ENCODE measurements around the gene SKOR2.

The SKOR2 gene

GRCh38 chr18:47265197-47265596 is 13.7 kb upstream of the SKOR2 start:
- Histone ChIP-seq H3K18ac (ENCODE audit: low read length) (no peak overlapping the region), H3K4me1 (ENCODE audit: control insufficient read depth, low read depth, low read length) (no peaks in the 10 kb centered on the region), H3K4ac (ENCODE audit: low read depth, low read length) (no peak overlapping the region), H3K27ac (ENCODE audit: low read depth, low read length) (no peak overlapping the region), H3K79me1 (ENCODE audit: low read length) (no peaks in the 10 kb centered on the region), H3K23ac (ENCODE audit: low read length) (no peak overlapping the region), H2BK5ac (ENCODE audit: low read length) (no peak overlapping the region), H3K4me3 (ENCODE audit: low read length) (no peak overlapping the region), H3K36me3 (ENCODE audit: control insufficient read depth, insufficient read depth, low read length) (no peaks in the 10 kb centered on the region), H3K4me2 (ENCODE audit: low read length) (no peak overlapping the region), H3K56ac (ENCODE audit: low read length) (no peak overlapping the region), H3K79me2 (ENCODE audit: control insufficient read depth, insufficient read depth, low read length) (no peaks in the 10 kb centered on the region), H3K9ac (ENCODE audit: low read length) (no peak overlapping the region), H2BK120ac (ENCODE audit: low read depth, low read length) (no peak overlapping the region), H2AK5ac (ENCODE audit: low read length) (no peak overlapping the region), H4K5ac (ENCODE audit: low read length) (no peak overlapping the region), H4K8ac (ENCODE audit: low read depth, low read length) (no peak overlapping the region), H2BK15ac (replicated peaks; ENCODE audit: low read depth) (no peak overlapping the region), H3K27me3 (ENCODE audit: insufficient read depth, low read length, poor library complexity) (peaks cover 33% of the 10 kb centered on the region)
- WGBS (ENCODE audit: extremely low coverage, insufficient coverage, low lambda C conversion rate) = no CpG with 5 or more reads among the region's 1 CpG
- DNase-seq = no peak

- Histone ChIP-seq H4K8ac (ENCODE audit: low read depth, low read length) (no peak overlapping the region), H2BK120ac (ENCODE audit: low read depth, low read length) (no peak overlapping the region), H3K56ac (ENCODE audit: low read length) (no peak overlapping the region), H3K23ac (ENCODE audit: low read length) (no peak overlapping the region), H2BK5ac (ENCODE audit: low read length) (no peak overlapping the region), H3K4me1 (ENCODE audit: control insufficient read depth, low read depth, low read length) (no peaks in the 10 kb centered on the region), H2BK15ac (replicated peaks; ENCODE audit: low read depth) (no peak overlapping the region), H3K79me1 (ENCODE audit: low read length) (no peaks in the 10 kb centered on the region), H3K4me3 (ENCODE audit: low read length) (no peak overlapping the region), H3K9ac (ENCODE audit: low read length) (peak overlapping the region; percentile 9), H4K5ac (ENCODE audit: low read length) (no peak overlapping the region), H3K36me3 (ENCODE audit: control insufficient read depth, insufficient read depth, low read length) (no peaks in the 10 kb centered on the region), H3K79me2 (ENCODE audit: control insufficient read depth, insufficient read depth, low read length) (no peaks in the 10 kb centered on the region), H2AK5ac (ENCODE audit: low read length) (no peak overlapping the region), H3K27ac (ENCODE audit: low read depth, low read length) (no peak overlapping the region), H3K4ac (ENCODE audit: low read depth, low read length) (no peak overlapping the region), H3K18ac (ENCODE audit: low read length) (no peak overlapping the region), H3K4me2 (ENCODE audit: low read length) (peak overlapping the region; percentile 83), H3K27me3 (ENCODE audit: insufficient read depth, low read length, poor library complexity) (peaks cover 41% of the 10 kb centered on the region)
- WGBS (ENCODE audit: extremely low coverage, insufficient coverage, low lambda C conversion rate) = no CpG with 5 or more reads among the region's 10 CpGs
- no peak for DNase-seq
Observed at GRCh38 chr18:47264308-47264700, 12.8 kb upstream of the SKOR2 start.

GRCh38 chr18:47263430-47264307 is 12.2 kb upstream of the SKOR2 start:
- Histone ChIP-seq H2BK120ac (ENCODE audit: low read depth, low read length) (no peak overlapping the region), H3K4me1 (ENCODE audit: control insufficient read depth, low read depth, low read length) (no peaks in the 10 kb centered on the region), H3K79me2 (ENCODE audit: control insufficient read depth, insufficient read depth, low read length) (no peaks in the 10 kb centered on the region), H3K9ac (ENCODE audit: low read length) (peak overlapping the region; percentile 9), H3K18ac (ENCODE audit: low read length) (no peak overlapping the region), H3K27ac (ENCODE audit: low read depth, low read length) (no peak overlapping the region), H3K4ac (ENCODE audit: low read depth, low read length) (no peak overlapping the region), H4K8ac (ENCODE audit: low read depth, low read length) (no peak overlapping the region), H3K4me3 (ENCODE audit: low read length) (peak overlapping the region; percentile 59), H2BK5ac (ENCODE audit: low read length) (no peak overlapping the region), H3K56ac (ENCODE audit: low read length) (peak overlapping the region; percentile 71), H4K5ac (ENCODE audit: low read length) (no peak overlapping the region), H3K4me2 (ENCODE audit: low read length) (peak overlapping the region; percentile 83), H3K27me3 (ENCODE audit: insufficient read depth, low read length, poor library complexity) (peaks cover 48% of the 10 kb centered on the region), H3K79me1 (ENCODE audit: low read length) (no peaks in the 10 kb centered on the region), H2AK5ac (ENCODE audit: low read length) (no peak overlapping the region), H3K23ac (ENCODE audit: low read length) (no peak overlapping the region), H3K36me3 (ENCODE audit: control insufficient read depth, insufficient read depth, low read length) (no peaks in the 10 kb centered on the region), H2BK15ac (replicated peaks; ENCODE audit: low read depth) (no peak overlapping the region)
- peak; percentile 70 for DNase-seq
- no CpG with 5 or more reads among the region's 69 CpGs for WGBS (ENCODE audit: extremely low coverage, insufficient coverage, low lambda C conversion rate)

DNA sequence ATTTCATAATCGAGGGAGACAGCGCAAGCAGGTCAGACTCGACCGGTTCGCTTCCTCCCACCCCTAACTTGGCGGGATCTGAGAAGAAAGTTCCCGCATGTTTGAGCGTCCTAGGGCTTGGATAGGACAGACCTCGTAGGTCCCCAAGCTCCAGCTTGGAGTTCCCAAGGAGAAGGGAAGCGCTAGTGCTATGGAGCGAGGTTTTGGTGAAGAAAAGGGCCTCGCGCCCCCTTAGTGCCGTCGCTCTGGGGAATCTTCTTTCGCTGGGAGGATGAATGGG is 11.6 kb upstream of the SKOR2 start:
- peak overlapping the region; percentile 64 for H3K4me2 ChIP-seq (ENCODE audit: low read length)
- no peak for DNase-seq
- H3K23ac ChIP-seq (ENCODE audit: low read length) = no peak overlapping the region
- no peak overlapping the region for H2BK5ac ChIP-seq (ENCODE audit: low read length)
- H2BK120ac ChIP-seq (ENCODE audit: low read depth, low read length) = no peak overlapping the region
- H3K4me3 ChIP-seq (ENCODE audit: low read length) = peak overlapping the region; percentile 21
- WGBS (ENCODE audit: extremely low coverage, insufficient coverage, low lambda C conversion rate) = no CpG with 5 or more reads among the region's 16 CpGs
- H4K5ac ChIP-seq (ENCODE audit: low read length) = no peak overlapping the region
- no peak overlapping the region for H2BK15ac ChIP-seq (replicated peaks; ENCODE audit: low read depth)
- H3K79me2 ChIP-seq (ENCODE audit: control insufficient read depth, insufficient read depth, low read length) = no peaks in the 10 kb centered on the region
- no peak overlapping the region for H2AK5ac ChIP-seq (ENCODE audit: low read length)
- H4K8ac ChIP-seq (ENCODE audit: low read depth, low read length) = no peak overlapping the region
- peaks cover 50% of the 10 kb centered on the region for H3K27me3 ChIP-seq (ENCODE audit: insufficient read depth, low read length, poor library complexity)
- H3K36me3 ChIP-seq (ENCODE audit: control insufficient read depth, insufficient read depth, low read length) = no peaks in the 10 kb centered on the region
- H3K18ac ChIP-seq (ENCODE audit: low read length) = no peak overlapping the region
- peak overlapping the region; percentile 44 for H3K9ac ChIP-seq (ENCODE audit: low read length)
- H3K4ac ChIP-seq (ENCODE audit: low read depth, low read length) = no peak overlapping the region
- H3K56ac ChIP-seq (ENCODE audit: low read length) = peak overlapping the region; percentile 27
- no peaks in the 10 kb centered on the region for H3K79me1 ChIP-seq (ENCODE audit: low read length)
- no peaks in the 10 kb centered on the region for H3K4me1 ChIP-seq (ENCODE audit: control insufficient read depth, low read depth, low read length)
- H3K27ac ChIP-seq (ENCODE audit: low read depth, low read length) = no peak overlapping the region

- Histone ChIP-seq H3K9ac (ENCODE audit: low read length) (no peak overlapping the region), H3K79me2 (ENCODE audit: control insufficient read depth, insufficient read depth, low read length) (no peaks in the 10 kb centered on the region), H3K27ac (ENCODE audit: low read depth, low read length) (no peak overlapping the region), H3K4me3 (ENCODE audit: low read length) (no peak overlapping the region), H4K8ac (ENCODE audit: low read depth, low read length) (no peak overlapping the region), H2BK15ac (replicated peaks; ENCODE audit: low read depth) (no peak overlapping the region), H3K23ac (ENCODE audit: low read length) (no peak overlapping the region), H3K4ac (ENCODE audit: low read depth, low read length) (no peak overlapping the region), H3K18ac (ENCODE audit: low read length) (no peak overlapping the region), H3K56ac (ENCODE audit: low read length) (no peak overlapping the region), H3K79me1 (ENCODE audit: low read length) (no peaks in the 10 kb centered on the region), H3K4me2 (ENCODE audit: low read length) (peak overlapping the region; percentile 64), H2BK120ac (ENCODE audit: low read depth, low read length) (no peak overlapping the region), H2BK5ac (ENCODE audit: low read length) (no peak overlapping the region), H3K36me3 (ENCODE audit: control insufficient read depth, insufficient read depth, low read length) (no peaks in the 10 kb centered on the region), H4K5ac (ENCODE audit: low read length) (no peak overlapping the region), H3K4me1 (ENCODE audit: control insufficient read depth, low read depth, low read length) (no peaks in the 10 kb centered on the region), H3K27me3 (ENCODE audit: insufficient read depth, low read length, poor library complexity) (peaks cover 50% of the 10 kb centered on the region), H2AK5ac (ENCODE audit: low read length) (no peak overlapping the region)
- no CpG with 5 or more reads among the region's 38 CpGs for WGBS (ENCODE audit: extremely low coverage, insufficient coverage, low lambda C conversion rate)
- no peak for DNase-seq
Observed at GRCh38 chr18:47262301-47263149, 11.1 kb upstream of the SKOR2 start.
